ENCODE data around the gene LRRC43.

Gene LRRC43, protein sequence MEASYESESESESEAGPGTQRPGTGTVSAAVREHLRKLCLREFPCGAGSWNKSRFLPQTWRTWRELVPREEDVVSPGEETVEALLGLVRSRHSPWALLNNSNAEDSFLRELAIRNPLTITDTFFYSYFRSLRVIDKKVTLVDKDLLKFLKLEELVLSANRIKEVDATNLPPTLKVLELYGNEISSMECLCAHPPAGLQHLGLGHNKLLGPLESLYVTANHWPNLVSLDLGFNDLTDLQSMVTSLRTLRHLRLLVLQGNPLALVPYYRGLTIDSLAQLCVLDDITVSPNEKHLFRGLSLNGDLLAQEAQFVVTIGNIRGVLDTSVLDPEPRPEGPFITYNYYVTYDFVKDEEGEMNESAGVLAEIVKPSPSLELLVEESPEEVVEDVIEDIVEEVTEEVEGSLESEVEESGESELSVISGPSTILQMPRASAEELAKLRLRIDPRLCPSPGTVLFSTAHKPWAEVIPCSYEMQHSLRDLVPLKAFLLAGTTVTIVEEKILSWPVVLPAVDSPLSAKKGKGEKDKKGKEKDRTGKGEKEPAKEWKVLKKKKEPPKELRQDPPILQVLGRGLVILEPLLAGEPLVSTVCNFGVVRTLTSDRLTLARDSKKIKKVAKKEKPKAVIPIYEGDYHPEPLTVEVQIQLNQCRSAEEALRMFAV

DNA sequence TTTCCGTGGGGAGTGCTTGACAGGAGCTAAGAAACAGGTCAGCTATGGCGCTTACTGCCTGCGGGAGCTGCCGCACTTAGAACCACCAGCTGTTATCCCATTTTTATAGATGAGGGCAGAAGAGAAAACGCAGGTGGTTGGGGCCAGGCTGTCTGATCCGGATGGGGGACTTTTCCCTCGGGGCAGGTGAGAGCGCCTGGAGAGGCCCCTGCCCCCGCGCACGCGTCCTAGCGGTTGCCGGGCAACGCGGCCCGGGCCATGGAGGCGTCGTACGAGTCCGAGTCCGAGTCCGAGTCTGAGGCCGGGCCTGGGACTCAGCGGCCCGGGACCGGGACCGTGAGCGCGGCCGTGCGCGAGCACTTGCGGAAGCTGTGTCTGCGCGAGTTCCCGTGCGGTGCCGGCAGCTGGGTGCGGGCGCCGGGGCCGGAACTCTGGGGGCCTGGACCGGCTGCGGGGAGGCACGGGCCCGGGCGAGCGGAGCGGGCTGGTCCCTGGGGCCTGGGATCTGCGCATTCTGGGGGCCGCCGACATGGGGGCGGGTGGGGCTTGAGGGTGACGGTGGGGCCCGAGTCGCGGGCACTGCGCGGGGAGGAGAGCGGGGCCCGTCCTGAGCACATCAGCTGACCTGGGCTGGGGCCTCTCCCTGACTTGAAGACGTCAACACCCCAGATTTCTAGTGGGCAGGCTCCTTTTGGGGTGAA is at the start of gene LRRC43:
TSS of gene LRRC43 (plus strand) at position 237 of the 701 bp plus-strand sequence. CDS start at position 259, 22 bp downstream.
- no peak for DNase-seq (ENCODE audit: low spot score)

DNA sequence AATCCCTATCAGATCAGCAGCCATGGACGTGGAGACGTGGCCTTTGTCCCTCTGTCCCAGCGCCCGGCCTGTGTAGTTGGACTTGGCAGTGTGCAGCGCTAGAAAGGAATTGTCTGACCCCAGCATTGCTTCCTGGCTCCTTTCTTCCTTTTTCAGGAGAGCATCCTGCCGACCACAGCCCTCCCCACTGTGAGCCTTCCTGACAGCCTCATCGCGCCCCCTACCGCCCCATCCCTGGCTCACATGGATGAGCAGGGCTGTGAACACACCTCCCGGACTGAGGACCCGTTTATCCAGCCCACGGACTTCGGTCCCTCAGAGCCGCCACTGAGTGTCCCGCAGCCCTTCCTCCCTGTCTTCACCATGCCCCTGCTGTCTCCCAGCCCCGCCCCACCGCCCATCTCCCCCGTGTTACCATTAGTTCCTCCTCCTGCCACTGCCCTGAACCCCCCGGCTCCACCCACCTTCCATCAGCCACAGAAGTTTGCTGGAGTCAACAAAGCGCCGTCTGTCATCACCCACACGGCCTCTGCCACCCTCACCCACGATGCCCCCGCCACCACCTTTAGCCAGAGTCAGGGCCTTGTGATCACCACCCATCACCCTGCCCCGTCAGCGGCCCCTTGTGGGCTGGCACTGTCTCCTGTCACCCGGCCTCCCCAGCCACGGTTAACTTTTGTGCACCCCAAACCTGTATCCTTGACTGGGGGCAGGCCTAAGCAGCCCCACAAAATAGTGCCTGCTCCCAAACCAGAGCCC is 49.6 kb upstream of the LRRC43 start:
- no peak for DNase-seq (ENCODE audit: low spot score)

DNA sequence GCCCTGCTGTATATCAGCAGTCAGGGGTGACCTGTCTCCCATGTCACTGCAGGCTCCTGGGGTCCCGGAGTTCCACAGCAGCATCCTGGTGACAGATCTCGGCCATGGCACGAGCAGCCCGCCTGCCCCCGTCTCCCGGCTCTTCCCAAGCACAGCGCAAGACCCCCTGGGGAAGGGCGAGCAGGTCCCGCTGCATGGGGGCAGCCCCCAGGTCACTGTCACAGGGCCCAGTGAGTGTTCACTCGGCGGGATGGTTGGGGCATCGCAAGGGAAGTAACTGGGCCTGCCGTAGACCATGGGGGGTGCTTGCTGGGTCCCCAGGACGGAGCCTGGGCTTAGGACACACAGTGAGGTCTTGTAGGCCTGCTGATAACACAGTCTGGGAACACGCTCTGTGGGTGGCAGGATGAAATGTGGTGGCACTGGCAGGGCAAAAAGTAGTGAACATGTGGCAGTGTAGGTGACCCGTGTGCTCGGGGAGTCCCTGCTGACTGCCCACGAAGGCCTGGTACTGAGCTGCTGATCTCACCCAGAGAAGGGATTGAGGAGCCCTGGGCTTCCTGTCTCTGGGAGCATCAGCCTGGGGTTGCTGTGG is 47.4 kb upstream of the LRRC43 start:
- no peak for DNase-seq (ENCODE audit: low spot score)

DNA sequence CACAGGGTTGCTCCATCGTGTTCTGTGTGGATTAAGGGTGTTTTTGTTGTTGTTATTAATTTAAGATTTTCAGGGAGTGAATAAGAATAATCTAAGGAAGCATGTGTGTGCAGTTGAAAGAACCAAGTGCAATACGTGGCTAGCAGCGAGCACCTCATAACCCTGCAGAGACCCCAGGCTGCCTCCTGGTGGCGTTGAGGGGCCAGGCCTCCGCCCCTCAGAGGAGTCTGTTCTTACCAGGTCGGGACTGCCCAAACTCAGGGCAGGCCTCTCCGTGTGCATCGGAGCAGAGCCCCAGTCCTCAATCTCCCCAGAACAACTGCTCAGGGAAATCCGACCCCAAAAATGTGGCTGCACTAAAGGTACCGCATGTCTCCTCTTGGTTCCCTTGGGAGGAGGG is 45.7 kb upstream of the LRRC43 start:
- no peak for DNase-seq (ENCODE audit: low spot score)

DNA sequence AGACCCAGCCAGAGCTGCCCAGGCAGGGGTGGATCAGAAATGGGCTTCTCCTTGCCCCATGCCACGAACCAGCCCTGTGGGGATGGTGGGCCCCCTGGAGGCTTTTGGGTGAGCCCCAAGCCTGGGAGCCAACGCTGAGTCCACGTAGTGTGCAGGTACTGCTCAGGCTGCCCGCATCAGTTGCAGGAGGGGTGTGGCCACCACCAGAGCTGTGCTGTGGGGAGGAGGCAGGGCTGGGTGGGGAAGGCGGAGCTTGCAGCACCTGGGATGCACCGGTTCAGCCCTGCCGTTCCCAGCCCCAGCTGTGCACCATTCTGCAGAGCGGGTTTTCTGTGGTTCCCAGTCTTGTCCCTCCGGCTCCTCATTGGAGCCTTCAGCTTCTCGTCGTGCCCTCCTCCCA is 45.2 kb upstream of the LRRC43 start:
- DNase-seq (ENCODE audit: low spot score): no peak

DNA sequence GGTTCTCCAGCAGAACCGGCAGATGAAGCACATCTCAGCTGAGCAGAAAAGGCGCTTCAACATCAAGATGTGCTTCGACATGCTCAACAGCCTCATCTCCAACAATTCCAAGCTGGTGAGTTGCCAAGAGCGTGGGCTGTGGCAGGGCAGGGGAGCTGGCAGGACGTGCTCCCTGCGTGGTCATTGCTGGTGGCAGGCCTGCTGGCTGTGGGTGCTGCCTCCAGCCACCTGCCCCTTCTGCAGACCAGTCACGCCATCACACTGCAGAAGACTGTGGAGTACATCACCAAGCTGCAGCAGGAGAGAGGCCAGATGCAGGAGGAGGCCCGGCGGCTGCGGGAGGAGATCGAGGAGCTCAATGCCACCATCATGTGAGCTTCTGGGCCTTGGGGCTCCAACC is 44.7 kb upstream of the LRRC43 start:
- DNase-seq (ENCODE audit: low spot score): no peak

DNA sequence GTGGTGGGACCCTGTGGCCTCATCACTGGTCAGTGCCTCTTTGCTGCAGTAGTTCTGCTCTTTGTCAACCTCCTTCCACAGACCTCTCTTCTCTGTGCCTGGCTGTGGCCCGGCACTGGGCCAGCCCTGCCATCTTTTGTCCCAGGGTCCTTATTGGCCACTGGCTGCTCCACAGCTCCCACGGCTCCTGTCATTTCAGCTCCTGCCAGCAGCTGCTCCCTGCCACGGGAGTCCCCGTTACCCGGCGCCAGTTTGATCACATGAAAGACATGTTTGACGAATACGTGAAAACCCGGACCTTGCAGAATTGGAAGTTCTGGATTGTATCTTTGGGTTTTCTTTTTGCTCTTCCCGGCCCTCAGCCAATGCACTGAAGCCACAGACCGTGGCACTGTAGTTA is 44.3 kb upstream of the LRRC43 start:
- DNase-seq (ENCODE audit: low spot score): peak; percentile 28

DNA sequence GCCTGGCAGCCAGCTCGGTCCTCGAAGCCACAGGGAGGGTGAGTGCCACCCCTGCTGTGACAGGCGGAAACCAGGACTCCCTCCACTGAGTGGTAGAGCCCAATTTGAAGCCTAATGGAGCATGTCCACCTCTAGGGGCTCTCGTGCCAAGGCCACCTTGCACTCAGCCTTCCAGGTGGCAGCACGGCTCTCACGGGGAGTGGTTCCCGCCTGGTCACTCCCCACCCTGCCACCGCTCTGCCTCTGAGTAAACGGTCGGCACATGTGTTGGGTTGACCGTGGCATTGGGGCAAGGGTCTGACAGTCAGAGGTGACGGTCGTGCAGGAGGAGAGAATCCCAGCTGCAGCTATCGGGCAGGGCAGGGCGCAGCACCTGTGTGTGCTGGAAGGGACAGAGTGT is 43.7 kb upstream of the LRRC43 start:
- DNase-seq (ENCODE audit: low spot score): no peak

DNA sequence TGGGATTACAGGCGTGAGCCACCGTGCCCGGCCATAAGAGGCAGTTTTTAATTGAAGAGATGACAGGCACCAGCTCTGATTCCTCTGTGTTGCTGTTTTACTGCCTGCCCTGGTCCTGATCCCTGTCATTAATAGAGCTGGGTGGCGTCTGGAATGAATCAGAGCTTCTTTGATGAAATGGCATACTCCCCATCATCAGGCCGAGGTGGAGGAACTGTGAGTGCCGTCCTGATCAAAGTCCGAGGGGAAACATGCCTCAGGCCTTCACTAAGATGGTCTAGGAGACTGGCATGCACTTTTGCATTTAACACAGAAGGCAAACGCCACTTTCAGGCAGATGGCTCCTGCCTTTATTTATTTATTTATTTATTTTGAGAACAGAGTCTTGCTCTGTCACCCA is 43.0 kb upstream of the LRRC43 start:
- DNase-seq (ENCODE audit: low spot score): no peak

DNA sequence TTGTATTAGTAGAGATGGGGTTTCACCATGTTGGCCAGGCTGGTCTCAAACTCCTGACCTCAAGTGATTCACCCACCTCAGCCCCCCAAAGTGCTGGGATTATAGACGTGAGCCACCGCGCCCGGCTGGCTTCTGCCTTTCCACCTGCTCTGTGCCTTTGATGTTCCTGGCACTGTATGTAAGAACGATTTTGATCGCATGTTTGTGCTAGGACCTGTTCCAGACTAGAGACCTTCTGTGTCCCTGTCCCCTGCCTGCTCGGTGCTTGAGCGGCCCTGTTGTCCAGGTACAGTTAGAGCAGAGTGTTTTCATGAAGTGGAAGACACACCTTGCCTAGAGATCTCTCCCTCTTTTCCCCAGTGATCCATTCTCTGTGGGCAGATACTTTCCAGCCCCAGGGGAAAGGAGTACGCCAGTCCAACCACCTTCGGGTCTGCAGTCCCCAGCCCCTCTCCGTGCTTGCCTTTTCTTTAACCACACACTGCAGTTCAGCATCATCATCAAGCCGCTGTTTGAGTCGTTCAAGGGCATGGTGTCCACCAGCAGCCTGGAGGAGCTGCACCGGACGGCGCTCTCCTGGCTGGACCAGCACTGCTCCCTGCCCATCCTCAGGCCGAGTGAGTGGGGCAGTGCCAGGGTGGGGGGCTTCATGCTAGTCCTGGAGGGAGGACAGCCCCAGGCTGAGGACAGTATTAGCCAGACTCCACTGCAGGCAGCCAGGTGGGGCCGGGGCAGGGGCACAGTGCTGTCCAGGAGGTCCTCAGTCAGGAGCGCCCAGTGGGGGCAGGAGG is 42.3 kb upstream of the LRRC43 start:
- DNase-seq (ENCODE audit: low spot score): no peak

DNA sequence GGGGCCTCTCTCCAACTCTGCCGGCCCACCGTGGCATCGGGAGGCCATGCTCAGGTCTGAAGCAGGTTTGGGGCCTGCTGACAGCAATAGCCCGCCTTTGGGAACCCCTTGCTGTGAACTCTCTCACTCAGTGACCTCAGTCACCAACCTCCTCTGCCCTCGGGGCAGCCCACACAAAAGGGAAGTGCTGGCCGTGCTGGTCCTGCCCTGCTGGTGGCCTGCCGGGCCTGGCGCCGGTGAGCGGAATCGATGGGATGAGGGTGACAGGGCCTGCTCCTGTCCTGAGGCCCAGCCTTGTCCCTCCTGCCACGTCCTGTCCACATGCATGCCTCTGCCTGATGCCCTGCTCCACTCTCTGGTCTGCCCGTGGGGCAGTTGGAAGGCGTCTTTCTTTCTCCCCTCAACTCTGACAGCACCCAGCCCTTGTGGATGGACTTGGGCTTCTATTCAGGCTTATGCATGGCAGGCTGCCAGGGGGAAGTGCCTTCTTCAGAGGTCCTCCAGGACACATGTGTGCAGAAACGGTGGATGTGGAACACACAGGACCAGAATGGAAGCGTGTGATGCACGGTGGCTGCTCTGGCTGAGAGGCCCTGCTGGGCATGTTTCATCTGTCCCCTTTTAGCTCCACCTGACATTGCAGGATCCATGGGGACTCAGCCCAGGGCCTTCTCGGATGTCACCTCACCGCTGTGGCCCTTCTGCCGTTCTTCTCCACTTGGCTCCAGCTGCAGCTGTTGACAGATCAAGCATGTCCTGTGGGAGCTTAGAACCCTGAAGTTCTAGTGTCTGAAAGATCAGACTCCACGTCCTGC is 40.8 kb upstream of the LRRC43 start:
- DNase-seq (ENCODE audit: low spot score): no peak

DNA sequence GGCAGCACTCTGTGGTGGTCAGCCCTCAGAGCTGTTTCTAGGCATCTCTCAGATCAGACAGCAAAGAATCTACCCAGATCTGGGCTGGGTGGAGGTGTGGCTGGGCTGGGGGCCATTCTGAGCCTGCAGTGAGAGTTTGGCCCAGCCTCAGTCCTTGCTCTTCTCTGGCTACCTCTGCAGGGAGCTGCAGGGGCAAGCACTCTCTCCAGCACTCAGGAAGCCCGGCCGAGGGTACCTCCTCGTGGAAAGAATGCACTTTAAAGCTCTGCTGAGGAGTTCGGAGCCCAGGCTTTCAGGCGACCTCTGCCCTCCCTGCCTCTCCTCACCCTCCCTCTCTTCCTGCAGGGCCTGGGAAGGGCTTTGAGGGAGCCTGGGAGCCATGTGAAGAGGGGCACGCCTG is 40.1 kb upstream of the LRRC43 start:
- DNase-seq (ENCODE audit: low spot score): no peak

DNA sequence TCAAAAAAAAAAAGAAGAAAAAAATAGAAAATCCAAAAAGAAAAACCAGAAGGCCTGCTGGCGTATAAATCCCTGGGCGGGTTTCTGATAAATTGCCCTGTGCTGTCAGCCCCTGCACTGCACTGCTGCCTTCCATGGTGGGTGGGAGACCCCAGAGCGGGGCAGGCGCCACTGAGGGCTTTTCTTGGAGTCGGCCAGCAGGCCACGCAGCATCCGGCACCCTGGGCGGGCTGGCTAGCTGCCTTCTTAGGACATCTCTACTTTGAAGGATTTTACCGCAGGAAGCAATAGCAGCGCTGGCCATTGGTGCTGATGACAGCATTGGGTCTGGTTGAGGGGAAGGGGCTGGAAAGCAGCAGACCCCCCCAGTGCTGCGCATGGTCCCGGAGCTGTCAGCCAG is 38.0 kb upstream of the LRRC43 start:
- no peak for DNase-seq (ENCODE audit: low spot score)

DNA sequence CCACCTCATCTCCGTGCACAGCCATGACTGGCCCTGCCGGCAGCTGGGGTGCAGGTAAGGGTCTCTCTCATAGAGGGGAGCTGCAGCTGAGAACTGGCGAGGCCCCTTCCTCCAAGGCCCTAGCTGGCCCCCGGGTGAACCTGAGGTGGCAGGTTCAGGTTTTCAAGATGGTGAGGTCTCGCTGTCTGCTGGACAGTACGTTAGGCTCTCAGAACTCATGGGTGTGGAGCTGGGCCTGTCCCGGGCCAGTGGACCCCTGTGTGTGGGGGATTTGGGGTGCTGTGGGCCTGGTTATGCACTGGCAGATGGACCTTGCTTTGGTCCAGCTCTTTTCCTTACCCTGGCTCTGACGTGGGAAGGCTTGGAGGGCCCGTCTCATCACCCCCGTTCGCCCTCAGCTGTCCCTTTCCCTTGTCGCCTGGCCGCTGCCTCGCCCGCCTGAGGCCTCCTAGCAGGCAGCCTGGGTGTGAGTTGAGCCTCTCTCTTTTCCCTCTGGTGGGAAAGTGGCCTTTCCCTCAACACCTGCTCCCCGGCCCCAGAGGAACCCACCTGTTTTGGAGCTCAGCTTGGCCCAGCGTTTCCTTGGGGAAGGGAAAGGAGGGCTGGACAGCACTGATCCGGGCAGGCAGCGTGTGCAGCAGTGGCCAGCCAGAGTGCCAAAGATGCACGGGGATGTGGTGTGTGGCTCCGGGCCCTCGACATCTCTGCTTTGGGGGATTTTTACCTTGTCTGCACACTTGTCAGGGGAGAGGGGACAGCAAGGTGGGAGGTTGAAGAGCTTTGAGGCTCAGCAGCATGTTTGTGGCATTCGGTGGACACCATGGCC is 37.2 kb upstream of the LRRC43 start:
- no peak for DNase-seq (ENCODE audit: low spot score)

DNA sequence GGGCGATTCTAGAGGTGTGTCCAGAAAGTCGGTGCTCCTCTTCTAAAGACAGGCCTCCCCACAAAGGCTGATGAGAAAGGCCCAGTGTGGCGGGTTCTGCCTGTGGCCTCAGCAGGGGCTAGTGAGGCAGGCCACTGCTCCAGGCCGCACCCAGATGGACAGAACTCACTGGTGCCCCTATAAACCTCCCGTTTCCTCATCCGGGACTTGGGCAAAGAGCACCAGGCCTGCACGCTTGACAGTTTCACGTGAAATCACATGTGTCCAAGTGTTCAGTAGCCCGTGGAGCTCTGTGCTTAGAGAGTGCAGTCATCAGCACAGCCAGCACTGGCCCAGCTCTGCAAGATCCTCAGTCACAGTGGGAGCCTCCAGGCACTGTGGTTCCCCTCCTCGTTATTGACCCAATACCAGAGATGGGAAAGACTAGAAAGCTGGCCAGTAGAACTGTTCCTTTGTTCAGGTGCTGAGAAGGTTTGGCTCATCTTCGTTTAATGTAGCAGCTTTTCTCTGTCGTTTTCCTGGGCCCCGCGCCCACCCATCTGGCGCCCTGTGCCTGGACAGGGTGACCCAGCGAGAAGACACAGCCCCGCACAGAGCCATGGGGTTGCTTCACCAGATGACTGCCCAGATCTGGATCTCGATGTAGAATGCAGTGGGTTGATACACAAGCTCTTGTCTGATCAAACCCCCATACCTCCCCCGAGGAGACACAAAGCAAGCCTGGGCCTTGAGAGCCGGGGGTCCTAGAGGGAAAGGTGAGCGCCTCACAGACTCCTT is 35.2 kb upstream of the LRRC43 start:
- DNase-seq (ENCODE audit: low spot score): no peak

DNA sequence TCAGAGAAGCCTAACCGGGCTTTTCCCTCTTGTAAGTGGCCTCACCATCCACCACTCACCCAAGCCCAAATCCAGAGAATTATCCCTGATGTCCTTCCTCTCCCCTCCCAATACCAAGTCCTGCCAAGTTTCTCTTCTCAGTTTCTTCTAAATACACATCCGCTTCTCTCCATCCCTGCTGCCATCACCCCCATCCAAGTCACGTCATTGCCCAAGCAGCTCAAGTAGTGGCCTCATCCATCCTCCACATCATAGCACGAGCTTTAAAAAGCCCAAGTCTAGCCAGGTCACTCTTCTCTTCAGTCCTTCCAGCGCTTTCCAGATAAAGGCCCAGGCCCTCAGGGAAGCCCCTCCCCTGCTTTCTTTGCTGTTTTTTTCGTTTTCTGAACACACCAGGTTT is 34.3 kb upstream of the LRRC43 start:
- DNase-seq (ENCODE audit: low spot score): no peak

DNA sequence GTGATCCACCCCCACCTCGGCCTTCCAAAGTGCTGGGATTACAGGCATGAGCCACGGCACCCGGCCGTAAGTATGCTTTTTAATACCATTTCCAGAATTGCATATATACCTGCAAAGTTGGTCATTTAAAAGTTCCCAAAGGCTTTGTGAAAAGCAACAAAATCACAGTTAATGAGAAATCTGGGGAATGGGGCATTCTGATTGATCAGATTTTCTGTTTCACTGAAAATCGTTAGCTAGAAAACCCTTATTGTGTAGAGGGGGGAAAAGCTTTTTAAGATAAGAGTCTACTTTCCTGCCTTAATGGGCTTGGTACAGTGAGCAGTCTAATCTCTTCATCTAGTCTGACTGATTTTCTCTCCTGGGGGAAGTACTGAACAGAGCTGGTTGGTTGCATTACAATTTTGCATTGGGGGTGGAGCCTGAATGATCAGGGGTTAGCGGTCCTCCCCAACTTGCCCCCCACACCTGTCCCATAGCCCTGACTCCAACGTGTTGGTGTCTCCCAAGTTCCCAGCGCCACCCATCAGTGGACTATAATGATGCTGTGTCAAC is 32.7 kb upstream of the LRRC43 start:
- DNase-seq (ENCODE audit: low spot score): no peak

DNA sequence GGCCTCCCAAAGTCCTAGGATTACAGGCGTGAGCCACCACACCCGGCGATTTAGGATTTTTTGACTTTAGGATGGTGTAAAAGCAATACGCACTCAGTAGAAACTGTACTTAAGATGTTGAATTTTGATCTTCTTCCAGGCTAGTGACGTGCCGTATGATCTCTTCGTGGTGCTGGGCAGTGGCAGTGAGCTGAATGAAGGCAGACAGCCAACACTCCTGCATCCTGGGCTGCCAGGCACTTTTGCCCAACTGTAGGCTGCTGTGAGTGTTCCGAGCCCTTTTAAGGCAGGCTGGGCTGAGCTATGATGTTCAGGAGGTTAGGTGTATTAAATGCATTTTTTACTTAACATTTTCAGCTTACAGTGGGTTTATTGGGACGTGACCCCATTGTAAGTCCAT is 30.2 kb upstream of the LRRC43 start:
- no peak for DNase-seq (ENCODE audit: low spot score)

All from Ammon's horn (tissue), 1 donor.